Parathyroid adenoma (tissue), 2 donors: ENCODE measurements around the gene EHBP1L1.

Experiments used
- H2AFZ ChIP-seq: fragments of 300-600 bp; sonication (generic); one replicate; pipeline ENCODE4 v1.7.0; 2017; ENCODE audit warnings: antibody characterized with exemption, mild to moderate bottlenecking
- H3K27ac ChIP-seq: fragments of 300-600 bp; sonication (generic); one replicate; pipeline ENCODE4 v1.7.0; 2017
- H3K27me3 ChIP-seq: fragments of 300-600 bp; sonication (generic); one replicate; pipeline ENCODE4 v1.7.0; 2017; ENCODE audit warnings: low read length; ENCODE audit not compliant: control insufficient read depth, insufficient read depth
- H3K36me3 ChIP-seq: fragments of 300-600 bp; sonication (generic); one replicate; pipeline ENCODE4 v1.7.0; 2017; ENCODE audit warnings: low read length; ENCODE audit not compliant: control insufficient read depth, insufficient read depth
- H3K4me1 ChIP-seq: fragments of 300-600 bp; sonication (generic); one replicate; pipeline ENCODE4 v1.7.0; 2017; ENCODE audit warnings: control low read depth
- H3K4me2 ChIP-seq: fragments of 300-600 bp; sonication (generic); one replicate; pipeline ENCODE4 v1.7.0; 2017; ENCODE audit warnings: low read length
- H3K4me3 ChIP-seq: fragments of 300-600 bp; sonication (generic); one replicate; pipeline ENCODE4 v1.7.0; 2017; ENCODE audit warnings: low read depth, low read length
- H3K79me2 ChIP-seq: fragments of 300-600 bp; sonication (generic); one replicate; pipeline ENCODE4 v1.7.0; 2017; ENCODE audit warnings: control low read depth
- H3K9ac ChIP-seq: fragments of 300-600 bp; sonication (generic); one replicate; pipeline ENCODE4 v1.7.0; 2017; ENCODE audit warnings: mild to moderate bottlenecking
- H3K9me3 ChIP-seq: fragments of 300-600 bp; sonication (generic); one replicate; pipeline ENCODE4 v1.7.0; 2017; ENCODE audit warnings: low read length; ENCODE audit not compliant: control insufficient read depth
- TF ChIP-seq, protein P1 (sequence below): fragments of 300-600 bp; sonication (generic); IDR thresholded peaks from one replicate; pipeline ENCODE4 v1.7.0; 2017; ENCODE audit warnings: antibody characterized with exemption, mild to moderate bottlenecking
- donor health status: primary hyperparathyroidism.

EHBP1L1 gene

DNA sequence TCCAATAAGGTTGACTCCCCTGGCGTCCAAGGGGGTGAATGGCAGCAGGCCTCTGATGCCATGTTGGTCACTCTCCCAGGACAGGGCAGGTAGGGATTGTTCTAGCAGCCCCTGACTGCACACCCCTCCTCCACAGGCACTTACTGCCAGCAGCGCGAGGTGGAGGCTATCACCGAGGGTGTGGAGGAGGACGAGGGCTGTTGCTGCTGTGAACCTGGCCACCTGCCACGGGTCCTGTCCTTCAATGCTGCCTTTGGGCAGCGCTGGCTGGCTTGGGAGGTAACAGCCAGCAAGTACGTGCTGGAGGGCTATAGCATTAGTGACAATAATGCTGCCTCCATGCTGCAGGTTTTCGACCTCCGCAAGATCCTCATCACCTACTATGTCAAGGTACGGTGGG, 54.4 kb downstream of the EHBP1L1 start:
- Histone ChIP-seq H3K4me2 (no peak overlapping the region), H3K27ac (no peak overlapping the region), H3K9me3 (no peaks in the 10 kb centered on the region), H3K36me3 (no peaks in the 10 kb centered on the region), H3K27me3 (no peaks in the 10 kb centered on the region), H3K9ac (no peak overlapping the region), H3K4me1 (no peaks in the 10 kb centered on the region), H2AFZ (no peak overlapping the region), H3K4me3 (no peak overlapping the region), H3K79me2 (no peaks in the 10 kb centered on the region)
- TF ChIP-seq, protein P1, sequence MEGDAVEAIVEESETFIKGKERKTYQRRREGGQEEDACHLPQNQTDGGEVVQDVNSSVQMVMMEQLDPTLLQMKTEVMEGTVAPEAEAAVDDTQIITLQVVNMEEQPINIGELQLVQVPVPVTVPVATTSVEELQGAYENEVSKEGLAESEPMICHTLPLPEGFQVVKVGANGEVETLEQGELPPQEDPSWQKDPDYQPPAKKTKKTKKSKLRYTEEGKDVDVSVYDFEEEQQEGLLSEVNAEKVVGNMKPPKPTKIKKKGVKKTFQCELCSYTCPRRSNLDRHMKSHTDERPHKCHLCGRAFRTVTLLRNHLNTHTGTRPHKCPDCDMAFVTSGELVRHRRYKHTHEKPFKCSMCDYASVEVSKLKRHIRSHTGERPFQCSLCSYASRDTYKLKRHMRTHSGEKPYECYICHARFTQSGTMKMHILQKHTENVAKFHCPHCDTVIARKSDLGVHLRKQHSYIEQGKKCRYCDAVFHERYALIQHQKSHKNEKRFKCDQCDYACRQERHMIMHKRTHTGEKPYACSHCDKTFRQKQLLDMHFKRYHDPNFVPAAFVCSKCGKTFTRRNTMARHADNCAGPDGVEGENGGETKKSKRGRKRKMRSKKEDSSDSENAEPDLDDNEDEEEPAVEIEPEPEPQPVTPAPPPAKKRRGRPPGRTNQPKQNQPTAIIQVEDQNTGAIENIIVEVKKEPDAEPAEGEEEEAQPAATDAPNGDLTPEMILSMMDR: no peak

DNA sequence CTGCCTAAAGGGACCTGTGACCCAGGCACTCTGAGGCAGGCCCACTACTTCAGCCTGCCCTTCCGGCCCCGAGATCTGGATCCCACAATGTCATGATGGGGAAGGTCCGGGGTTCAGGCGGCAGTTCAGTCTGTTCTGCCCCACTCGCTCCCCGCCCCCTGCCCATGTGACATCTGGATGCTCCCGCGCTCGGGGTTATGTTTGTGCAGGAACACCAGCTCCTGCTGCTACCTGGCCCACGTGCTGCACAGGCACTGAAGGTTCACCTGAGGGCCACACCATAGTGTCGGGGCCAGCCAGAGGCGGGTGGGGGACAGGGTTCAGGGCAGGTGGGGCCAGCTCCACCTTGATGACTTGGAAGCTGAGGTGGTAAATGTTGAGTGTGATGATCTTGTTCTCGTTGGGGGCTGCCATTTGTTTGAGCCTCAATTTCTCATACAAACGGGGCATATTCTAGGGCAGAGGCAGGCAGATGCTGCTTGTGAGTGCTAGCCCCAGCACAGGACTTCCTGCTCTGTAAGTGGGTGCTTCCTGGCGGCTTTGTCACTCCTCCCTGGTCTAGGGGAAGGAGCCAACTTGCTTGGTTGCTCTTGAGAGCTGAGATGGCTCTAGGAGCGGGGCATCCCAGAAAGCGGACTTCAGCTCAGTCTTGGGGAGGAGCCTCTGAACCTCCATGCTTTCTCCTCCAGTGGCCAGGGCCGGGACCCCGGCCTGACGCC, 57.7 kb downstream of the EHBP1L1 start:
- H3K4me3 ChIP-seq: no peak overlapping the region
- H3K27ac ChIP-seq: no peak overlapping the region
- H3K9ac ChIP-seq: no peak overlapping the region
- H3K4me1 ChIP-seq: no peaks in the 10 kb centered on the region
- H3K4me2 ChIP-seq: no peak overlapping the region
- H3K9me3 ChIP-seq: no peaks in the 10 kb centered on the region
- TF ChIP-seq, protein P1: no peak
- H2AFZ ChIP-seq: no peak overlapping the region
- no peaks in the 10 kb centered on the region for H3K79me2 ChIP-seq
- H3K27me3 ChIP-seq: no peaks in the 10 kb centered on the region
- no peaks in the 10 kb centered on the region for H3K36me3 ChIP-seq

DNA sequence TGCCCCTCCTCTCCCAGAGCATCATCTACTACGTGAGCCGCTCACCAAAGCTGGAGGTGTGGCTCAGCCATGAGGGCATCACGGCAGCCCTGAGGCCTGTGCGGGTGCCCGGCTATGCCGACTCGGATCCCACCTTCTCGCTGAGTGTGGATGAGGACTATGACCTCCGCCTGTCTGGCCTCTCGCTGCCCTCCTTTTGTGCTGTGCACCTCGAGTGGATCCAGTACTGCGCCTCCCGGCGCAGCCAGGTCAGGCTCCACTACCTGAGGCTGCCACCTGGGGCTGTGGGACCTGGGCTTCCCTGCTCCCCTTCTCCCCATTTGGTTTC, 58.2 kb downstream of the EHBP1L1 start:
- Histone ChIP-seq H3K36me3 (no peaks in the 10 kb centered on the region), H3K27me3 (no peaks in the 10 kb centered on the region)
- TF ChIP-seq, protein P1: no peak

DNA sequence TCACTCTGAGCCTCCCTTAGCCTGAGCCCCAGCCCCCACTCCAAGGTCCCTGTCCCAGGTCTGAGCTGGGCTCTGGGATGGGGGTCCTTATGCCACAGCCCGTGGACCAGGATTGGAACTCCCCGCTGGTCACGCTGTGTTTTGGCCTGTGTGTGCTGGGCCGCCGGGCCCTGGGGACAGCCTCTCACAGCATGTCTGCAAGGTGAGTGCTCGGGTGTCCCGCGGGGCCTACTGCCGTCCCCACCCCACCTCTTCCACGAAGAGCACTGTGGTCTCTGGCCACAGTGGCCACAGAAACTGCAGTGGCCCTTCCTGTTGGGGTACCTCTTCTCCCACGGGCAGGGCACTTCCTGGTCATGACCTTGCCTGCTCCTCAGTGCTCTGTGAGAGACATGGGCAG, 58.6 kb downstream of the EHBP1L1 start:
- no peaks in the 10 kb centered on the region for H3K9me3 ChIP-seq
- no peak overlapping the region for H3K4me3 ChIP-seq
- H3K4me1 ChIP-seq: no peaks in the 10 kb centered on the region
- no peak overlapping the region for H3K27ac ChIP-seq
- no peak overlapping the region for H2AFZ ChIP-seq
- no peak overlapping the region for H3K9ac ChIP-seq
- TF ChIP-seq, protein P1: no peak
- H3K79me2 ChIP-seq: no peaks in the 10 kb centered on the region
- H3K27me3 ChIP-seq: no peaks in the 10 kb centered on the region
- no peak overlapping the region for H3K4me2 ChIP-seq
- H3K36me3 ChIP-seq: no peaks in the 10 kb centered on the region

More for the DNA sequence above, 58.2 kb downstream of the EHBP1L1 start:
- Histone ChIP-seq H3K79me2 (no peaks in the 10 kb centered on the region), H3K4me3 (no peak overlapping the region), H3K4me2 (no peak overlapping the region), H3K27ac (no peak overlapping the region), H3K9ac (no peak overlapping the region), H3K9me3 (no peaks in the 10 kb centered on the region), H3K4me1 (no peaks in the 10 kb centered on the region), H2AFZ (no peak overlapping the region)
